NCI-H2196 treated with DMSO at 0.1 percent for 48 hours (cell line): ENCODE results near the gene CREBZF.
"Not testable (repeated sequence)": the region's sequence is repeated elsewhere in the genome, so short reads cannot be mapped to it uniquely, and the experiment has no call there.

ENCODE experiments used
- DNase-seq: peaks from one replicate; lab custom pipeline; 2025; ENCODE audit not compliant: unreplicated experiment; lab: John Stamatoyannopoulos, UW

CREBZF gene

GRCh38 chr11:85627332-85627997 is 37.5 kb downstream of the CREBZF start, which contains the start of gene DLG2:
Gene DLG2, minus strand, starts transcription at chr11:85627344.
- no peak for DNase-seq

GRCh38 chr11:85626496-85626895 is 38.4 kb downstream of the CREBZF start:
- DNase-seq = no peak

GRCh38 chr11:85620256-85620655 is 44.7 kb downstream of the CREBZF start:
- no peak for DNase-seq

- no peak for DNase-seq
These were observed 45.4 kb downstream of the CREBZF start for GRCh38 chr11:85619499-85619898.

- not testable (repeated sequence) for DNase-seq
These were observed 53.3 kb downstream of the CREBZF start for GRCh38 chr11:85611643-85612042.
